ENCODE data around the gene CSRP3.

Gene CSRP3

DNA sequence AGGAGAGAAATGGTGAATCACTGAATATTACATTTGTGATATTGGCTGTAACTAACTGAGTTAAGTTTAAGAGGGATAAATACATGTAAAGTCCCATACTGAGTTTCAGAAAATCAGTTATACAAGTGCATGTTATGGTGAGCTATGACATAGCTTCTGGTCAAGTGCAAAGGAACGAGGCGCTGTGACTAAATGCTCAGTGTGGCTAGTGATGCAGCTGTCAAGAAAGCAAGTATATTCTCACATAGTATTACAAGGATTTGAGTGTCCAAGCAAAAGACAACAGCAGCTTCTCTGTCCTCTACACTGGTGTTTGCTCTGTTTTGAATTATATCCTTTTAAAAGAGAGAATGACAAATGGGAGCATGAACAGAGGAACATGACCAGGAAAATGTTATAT lies 40.1 kb downstream of the CSRP3 start:
- Histone ChIP-seq H2AK5ac (ENCODE audit: low read depth, low read length) (no peak overlapping the region), H3K23ac (ENCODE audit: low read depth, low read length, poor library complexity) (no peak overlapping the region)

DNA sequence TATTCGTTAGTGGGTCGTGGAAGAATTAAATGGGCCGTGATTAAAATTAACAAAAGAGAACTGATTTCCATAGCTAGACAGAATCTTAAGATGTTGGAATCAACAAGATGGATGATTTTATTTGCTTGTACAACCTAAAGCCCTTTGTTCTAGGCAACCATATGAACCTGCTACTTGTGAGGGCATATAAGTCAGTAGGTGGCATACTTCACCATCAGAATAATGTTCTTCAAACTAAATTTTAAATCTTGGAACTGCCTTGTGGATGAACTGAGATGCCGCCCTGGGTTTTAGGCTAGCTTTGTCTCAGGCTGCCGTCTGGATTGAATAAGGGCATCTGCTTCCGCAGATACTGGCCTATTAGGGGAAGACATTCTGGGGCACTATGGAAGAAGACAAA lies 40.9 kb downstream of the CSRP3 start:
- Histone ChIP-seq H3K9ac (ENCODE audit: low read depth, low read length, poor library complexity) (no peak overlapping the region), H3K9me3 (replicated peaks in 1 of 2; ENCODE audit: control insufficient read depth in 2 of 2, insufficient read depth in 1 of 2, low read depth in 1 of 2, low read length in 2 of 2) (no peaks in the 10 kb centered on the region), H2BK15ac (ENCODE audit: low read length) (no peak overlapping the region), H3K27me3 (ENCODE audit: control insufficient read depth in 3 of 3, insufficient read depth in 3 of 3, low read depth in 1 of 3, low read length in 3 of 3) (no peaks in the 10 kb centered on the region), H2AK5ac (ENCODE audit: low read depth, low read length) (no peak overlapping the region), H3K23ac (ENCODE audit: low read depth, low read length, poor library complexity) (no peak overlapping the region), H2AFZ (ENCODE audit: low read length) (no peak overlapping the region), H2BK12ac (ENCODE audit: low read length) (no peak overlapping the region), H3K36me3 (replicated peaks in 1 of 2; ENCODE audit: control insufficient read depth in 2 of 2, insufficient read depth in 2 of 2, low read length in 2 of 2) (peaks cover 5 to 53% of the 10 kb centered on the region in 2 donors), H3K14ac (ENCODE audit: low read length) (no peak overlapping the region), H4K91ac (ENCODE audit: low read depth, low read length, poor library complexity) (no peak overlapping the region), H3K4me3 (ENCODE audit: low read length in 2 of 2) (no peak overlapping the region), H3K27ac (replicated peaks; ENCODE audit: low read length) (no peak overlapping the region), H3K4me2 (ENCODE audit: insufficient read depth, low read length, poor library complexity, severe bottlenecking) (no peak overlapping the region), H4K8ac (ENCODE audit: low read depth, low read length) (no peak overlapping the region), H3K18ac (ENCODE audit: low read length) (no peak overlapping the region), H3K4me1 (ENCODE audit: control insufficient read depth in 2 of 2, insufficient read depth in 1 of 2, low read depth in 1 of 2, low read length in 2 of 2) (no peaks in the 10 kb centered on the region), H3K79me1 (ENCODE audit: low read depth, low read length) (no peaks in the 10 kb centered on the region), H3K4ac (ENCODE audit: low read length) (no peak overlapping the region), H2BK120ac (ENCODE audit: low read depth, low read length) (no peak overlapping the region), H2BK5ac (ENCODE audit: low read length) (no peak overlapping the region)
- no peak for DNase-seq (ENCODE audit: low spot score)
- WGBS, 2 donors (ENCODE audit: extremely low coverage in 2 of 2, insufficient read length in 2 of 2, insufficient replicate concordance in 1 of 2) = no CpG with 5 or more reads among the region's 6 CpGs

More for the DNA sequence above, 40.1 kb downstream of the CSRP3 start:
- H3K4me3 ChIP-seq (ENCODE audit: low read length in 2 of 2) = no peak overlapping the region
- WGBS, 2 donors (ENCODE audit: extremely low coverage in 2 of 2, insufficient read length in 2 of 2, insufficient replicate concordance in 1 of 2) = no CpG with 5 or more reads among the region's 2 CpGs
- DNase-seq (ENCODE audit: low spot score) = no peak
- H3K27me3 ChIP-seq (ENCODE audit: control insufficient read depth in 3 of 3, insufficient read depth in 3 of 3, low read depth in 1 of 3, low read length in 3 of 3) = no peaks in the 10 kb centered on the region
- H2BK12ac ChIP-seq (ENCODE audit: low read length) = no peak overlapping the region
- no peak overlapping the region for H2AFZ ChIP-seq (ENCODE audit: low read length)
- no peak overlapping the region for H3K27ac ChIP-seq (replicated peaks; ENCODE audit: low read length)
- peaks cover 5 to 56% of the 10 kb centered on the region in 2 donors for H3K36me3 ChIP-seq (replicated peaks in 1 of 2; ENCODE audit: control insufficient read depth in 2 of 2, insufficient read depth in 2 of 2, low read length in 2 of 2)
- no peak overlapping the region for H3K9ac ChIP-seq (ENCODE audit: low read depth, low read length, poor library complexity)
- no peak overlapping the region for H2BK5ac ChIP-seq (ENCODE audit: low read length)
- no peaks in the 10 kb centered on the region for H3K4me1 ChIP-seq (ENCODE audit: control insufficient read depth in 2 of 2, insufficient read depth in 1 of 2, low read depth in 1 of 2, low read length in 2 of 2)
- no peaks in the 10 kb centered on the region for H3K79me1 ChIP-seq (ENCODE audit: low read depth, low read length)
- H3K18ac ChIP-seq (ENCODE audit: low read length) = no peak overlapping the region
- no peak overlapping the region for H3K14ac ChIP-seq (ENCODE audit: low read length)
- no peak overlapping the region for H3K4me2 ChIP-seq (ENCODE audit: insufficient read depth, low read length, poor library complexity, severe bottlenecking)
- no peak overlapping the region for H3K4ac ChIP-seq (ENCODE audit: low read length)
- H4K91ac ChIP-seq (ENCODE audit: low read depth, low read length, poor library complexity) = no peak overlapping the region
- no peaks in the 10 kb centered on the region for H3K9me3 ChIP-seq (replicated peaks in 1 of 2; ENCODE audit: control insufficient read depth in 2 of 2, insufficient read depth in 1 of 2, low read depth in 1 of 2, low read length in 2 of 2)
- no peak overlapping the region for H2BK15ac ChIP-seq (ENCODE audit: low read length)
- no peak overlapping the region for H4K8ac ChIP-seq (ENCODE audit: low read depth, low read length)
- no peak overlapping the region for H2BK120ac ChIP-seq (ENCODE audit: low read depth, low read length)

DNA sequence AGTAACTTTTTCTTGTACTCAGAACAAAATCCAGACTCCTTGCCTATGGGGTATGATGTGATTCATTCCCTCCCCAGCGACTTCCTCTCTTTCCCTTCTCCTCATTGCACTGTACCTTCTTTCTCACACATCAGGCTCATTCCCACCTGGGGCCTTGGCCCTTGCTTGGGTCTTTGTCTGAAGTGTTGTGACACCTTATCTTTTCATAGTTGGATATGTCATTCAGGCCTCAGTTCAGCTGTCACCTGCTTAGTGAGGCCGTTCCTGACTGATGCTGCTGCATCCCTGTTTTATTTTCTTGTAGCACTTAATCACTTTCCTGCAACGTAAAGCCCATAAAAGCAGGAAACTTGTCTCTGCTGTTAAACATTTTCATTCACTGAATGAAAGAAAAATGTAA lies 44.9 kb downstream of the CSRP3 start:
- Histone ChIP-seq H3K4me3 (ENCODE audit: low read length in 2 of 2) (no peak overlapping the region), H3K27me3 (ENCODE audit: control insufficient read depth in 3 of 3, insufficient read depth in 3 of 3, low read depth in 1 of 3, low read length in 3 of 3) (no peaks in the 10 kb centered on the region), H3K9ac (ENCODE audit: low read depth, low read length, poor library complexity) (no peak overlapping the region), H3K4me1 (ENCODE audit: control insufficient read depth in 2 of 2, insufficient read depth in 1 of 2, low read depth in 1 of 2, low read length in 2 of 2) (no peaks in the 10 kb centered on the region), H3K23ac (ENCODE audit: low read depth, low read length, poor library complexity) (no peak overlapping the region), H2BK120ac (ENCODE audit: low read depth, low read length) (no peak overlapping the region), H4K91ac (ENCODE audit: low read depth, low read length, poor library complexity) (no peak overlapping the region), H3K27ac (replicated peaks; ENCODE audit: low read length) (no peak overlapping the region), H3K14ac (ENCODE audit: low read length) (no peak overlapping the region), H2BK5ac (ENCODE audit: low read length) (no peak overlapping the region), H2AK5ac (ENCODE audit: low read depth, low read length) (no peak overlapping the region), H2AFZ (ENCODE audit: low read length) (no peak overlapping the region), H3K9me3 (replicated peaks in 1 of 2; ENCODE audit: control insufficient read depth in 2 of 2, insufficient read depth in 1 of 2, low read depth in 1 of 2, low read length in 2 of 2) (no peaks in the 10 kb centered on the region), H3K18ac (ENCODE audit: low read length) (no peak overlapping the region), H3K79me1 (ENCODE audit: low read depth, low read length) (no peaks in the 10 kb centered on the region), H3K36me3 (replicated peaks in 1 of 2; ENCODE audit: control insufficient read depth in 2 of 2, insufficient read depth in 2 of 2, low read length in 2 of 2) (peaks cover 4 to 63% of the 10 kb centered on the region in 2 donors), H2BK12ac (ENCODE audit: low read length) (no peak overlapping the region), H3K4me2 (ENCODE audit: insufficient read depth, low read length, poor library complexity, severe bottlenecking) (no peak overlapping the region), H3K4ac (ENCODE audit: low read length) (no peak overlapping the region), H4K8ac (ENCODE audit: low read depth, low read length) (no peak overlapping the region), H2BK15ac (ENCODE audit: low read length) (no peak overlapping the region)
- no peak for DNase-seq (ENCODE audit: low spot score)
- WGBS, 2 donors (ENCODE audit: extremely low coverage in 2 of 2, insufficient read length in 2 of 2, insufficient replicate concordance in 1 of 2) = no CpG with 5 or more reads among the region's 3 CpGs

DNA sequence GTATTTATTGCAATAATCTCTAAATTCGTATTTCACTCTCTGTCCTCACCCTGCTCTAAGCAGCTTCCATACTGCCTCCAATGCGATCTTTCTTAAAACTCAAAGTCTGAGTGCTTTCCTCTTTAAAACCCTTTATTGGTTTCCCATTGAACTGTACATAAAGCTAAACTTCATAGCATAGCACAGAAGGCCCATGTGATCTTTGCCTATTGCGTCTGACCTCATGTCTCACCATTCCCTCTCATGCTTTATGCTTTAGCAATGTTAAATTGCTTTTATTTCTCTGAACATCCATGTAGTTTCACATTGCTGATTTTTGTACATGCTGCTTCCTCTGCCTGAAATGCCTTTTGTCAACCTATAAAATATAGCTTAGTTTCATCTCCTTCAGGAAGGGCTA lies 56.5 kb downstream of the CSRP3 start:
- Histone ChIP-seq H2BK5ac (ENCODE audit: low read length) (no peak overlapping the region), H3K79me1 (ENCODE audit: low read depth, low read length) (no peaks in the 10 kb centered on the region), H2BK12ac (ENCODE audit: low read length) (no peak overlapping the region), H3K23ac (ENCODE audit: low read depth, low read length, poor library complexity) (no peak overlapping the region), H4K91ac (ENCODE audit: low read depth, low read length, poor library complexity) (no peak overlapping the region), H4K8ac (ENCODE audit: low read depth, low read length) (no peak overlapping the region), H2BK120ac (ENCODE audit: low read depth, low read length) (no peak overlapping the region), H3K9ac (ENCODE audit: low read depth, low read length, poor library complexity) (no peak overlapping the region), H3K4me3 (ENCODE audit: low read length in 2 of 2) (no peak overlapping the region), H3K27ac (replicated peaks; ENCODE audit: low read length) (no peak overlapping the region), H3K18ac (ENCODE audit: low read length) (no peak overlapping the region), H3K9me3 (replicated peaks in 1 of 2; ENCODE audit: control insufficient read depth in 2 of 2, insufficient read depth in 1 of 2, low read depth in 1 of 2, low read length in 2 of 2) (peaks cover 0 to 2% of the 10 kb centered on the region in 2 donors), H3K27me3 (ENCODE audit: control insufficient read depth in 3 of 3, insufficient read depth in 3 of 3, low read depth in 1 of 3, low read length in 3 of 3) (no peaks in the 10 kb centered on the region), H3K4me1 (ENCODE audit: control insufficient read depth in 2 of 2, insufficient read depth in 1 of 2, low read depth in 1 of 2, low read length in 2 of 2) (no peaks in the 10 kb centered on the region), H3K4ac (ENCODE audit: low read length) (no peak overlapping the region), H3K14ac (ENCODE audit: low read length) (no peak overlapping the region), H2AK5ac (ENCODE audit: low read depth, low read length) (no peak overlapping the region), H3K4me2 (ENCODE audit: insufficient read depth, low read length, poor library complexity, severe bottlenecking) (no peak overlapping the region), H3K36me3 (replicated peaks in 1 of 2; ENCODE audit: control insufficient read depth in 2 of 2, insufficient read depth in 2 of 2, low read length in 2 of 2) (peaks cover 0 to 29% of the 10 kb centered on the region in 2 donors), H2AFZ (ENCODE audit: low read length) (no peak overlapping the region), H2BK15ac (ENCODE audit: low read length) (no peak overlapping the region)
- DNase-seq (ENCODE audit: low spot score) = no peak
- WGBS, 2 donors (ENCODE audit: extremely low coverage in 2 of 2, insufficient read length in 2 of 2, insufficient replicate concordance in 1 of 2) = no CpG with 5 or more reads among the region's 3 CpGs

Data from neuronal stem cell (in vitro differentiated cells).